ENCODE data around the gene B3GAT3.

DNA sequence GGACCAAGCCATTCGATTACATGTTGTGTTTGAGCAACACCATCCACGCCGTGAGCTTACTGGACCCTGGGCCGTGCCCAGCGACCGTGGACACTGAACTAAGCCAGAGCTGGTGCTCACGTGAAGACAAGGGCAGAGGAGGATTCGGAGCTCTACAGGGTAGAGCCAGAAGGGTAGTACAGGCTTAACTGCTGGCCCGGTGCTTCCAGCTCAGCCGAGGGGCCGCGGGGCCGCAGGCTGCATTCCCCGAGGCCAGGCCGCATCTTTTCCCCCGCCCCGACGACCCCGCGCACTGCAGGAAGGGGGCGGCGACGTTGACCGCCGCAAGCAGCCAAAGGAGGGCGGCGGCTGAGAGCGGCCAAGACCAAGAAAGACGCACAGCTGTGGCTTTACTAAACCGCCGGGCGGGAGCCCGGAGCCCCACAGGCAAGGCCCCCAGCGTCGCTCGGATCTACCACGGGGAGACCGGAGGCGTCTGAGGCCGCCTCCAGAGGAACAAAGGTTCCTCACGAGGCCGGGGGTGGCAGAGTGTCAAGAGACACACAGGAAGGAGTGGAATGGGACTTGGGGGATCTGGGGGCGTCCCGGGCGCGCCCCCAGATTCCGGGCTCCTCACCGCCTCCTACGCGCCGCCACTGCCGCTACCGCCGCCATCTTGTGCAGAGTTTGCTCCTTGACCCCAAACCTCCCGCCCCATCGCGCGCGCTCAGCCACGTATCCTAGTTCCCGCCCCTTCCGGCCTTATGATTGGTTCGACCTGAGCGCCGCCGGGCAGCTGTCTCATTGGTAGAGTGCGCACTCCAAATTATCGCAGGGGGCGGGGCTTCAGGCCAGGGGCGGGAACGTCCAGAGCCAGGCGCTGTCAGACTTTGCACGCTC, 24.4 kb upstream of the B3GAT3 start, which contains the start of gene GANAB:
- TF ChIP-seq, protein P1, sequence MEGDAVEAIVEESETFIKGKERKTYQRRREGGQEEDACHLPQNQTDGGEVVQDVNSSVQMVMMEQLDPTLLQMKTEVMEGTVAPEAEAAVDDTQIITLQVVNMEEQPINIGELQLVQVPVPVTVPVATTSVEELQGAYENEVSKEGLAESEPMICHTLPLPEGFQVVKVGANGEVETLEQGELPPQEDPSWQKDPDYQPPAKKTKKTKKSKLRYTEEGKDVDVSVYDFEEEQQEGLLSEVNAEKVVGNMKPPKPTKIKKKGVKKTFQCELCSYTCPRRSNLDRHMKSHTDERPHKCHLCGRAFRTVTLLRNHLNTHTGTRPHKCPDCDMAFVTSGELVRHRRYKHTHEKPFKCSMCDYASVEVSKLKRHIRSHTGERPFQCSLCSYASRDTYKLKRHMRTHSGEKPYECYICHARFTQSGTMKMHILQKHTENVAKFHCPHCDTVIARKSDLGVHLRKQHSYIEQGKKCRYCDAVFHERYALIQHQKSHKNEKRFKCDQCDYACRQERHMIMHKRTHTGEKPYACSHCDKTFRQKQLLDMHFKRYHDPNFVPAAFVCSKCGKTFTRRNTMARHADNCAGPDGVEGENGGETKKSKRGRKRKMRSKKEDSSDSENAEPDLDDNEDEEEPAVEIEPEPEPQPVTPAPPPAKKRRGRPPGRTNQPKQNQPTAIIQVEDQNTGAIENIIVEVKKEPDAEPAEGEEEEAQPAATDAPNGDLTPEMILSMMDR (IDR thresholded peaks at IDR 0.05), result no peak
- TF ChIP-seq EP300 (IDR thresholded peaks at IDR 0.05), result no peak
- TF ChIP-seq POLR2A (IDR thresholded peaks at IDR 0.05), result peak; percentile 81
